ENCODE measurements around the gene PRR14L.

PRR14L gene

DNA sequence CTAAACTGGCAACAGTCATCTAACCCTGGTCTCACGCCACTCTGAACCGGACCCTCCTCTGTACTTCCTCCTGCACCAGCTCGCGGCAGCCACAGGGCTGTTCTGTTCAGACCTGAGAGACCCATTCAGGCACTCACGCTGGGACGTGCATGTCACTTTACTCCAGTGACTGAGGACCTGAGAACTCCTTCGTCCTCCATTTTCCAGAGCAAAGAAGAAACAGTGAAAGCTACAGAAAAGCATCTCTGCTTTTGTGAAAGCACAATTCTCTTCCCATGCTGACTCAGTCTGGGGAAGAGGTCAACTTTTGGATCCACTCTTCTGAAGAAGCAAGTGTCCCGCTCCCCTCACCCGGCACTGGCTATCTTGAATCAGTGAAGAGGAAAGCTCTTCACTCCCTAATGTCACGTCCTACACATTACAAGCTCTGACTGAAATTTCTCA lies 112.5 kb downstream of the PRR14L start:
- H3K4me1 Mint-ChIP-seq (ENCODE audit: low read depth in 2 of 2) = peaks cover 13 to 21% of the 10 kb centered on the region in 2 donors
- no peak overlapping the region for H3K4me3 Mint-ChIP-seq
- DNase-seq (no peak), ATAC-seq (replicated peaks) (no peak)
- H3K27ac Mint-ChIP-seq = peak overlapping the region; percentile 81 to 89
- H3K36me3 Mint-ChIP-seq (ENCODE audit: insufficient read depth) = peaks cover 27% of the 10 kb centered on the region
- no peaks in the 10 kb centered on the region for H3K27me3 Mint-ChIP-seq
- no peaks in the 10 kb centered on the region for H3K9me3 Mint-ChIP-seq

- Mint-ChIP-seq H3K9me3 (no peaks in the 10 kb centered on the region), H3K27me3 (no peaks in the 10 kb centered on the region), H3K36me3 (ENCODE audit: insufficient read depth) (peaks cover 21% of the 10 kb centered on the region), H3K27ac (peak overlapping the region in 1 of 2 donors; percentile 52), H3K4me1 (ENCODE audit: low read depth in 2 of 2) (peaks cover 8 to 21% of the 10 kb centered on the region in 2 donors), H3K4me3 (no peak overlapping the region)
- ATAC-seq (replicated peaks) (no peak), DNase-seq (no peak)
Measured at GRCh38 chr22:31635638-31636306, 114.2 kb downstream of the PRR14L start.

DNA sequence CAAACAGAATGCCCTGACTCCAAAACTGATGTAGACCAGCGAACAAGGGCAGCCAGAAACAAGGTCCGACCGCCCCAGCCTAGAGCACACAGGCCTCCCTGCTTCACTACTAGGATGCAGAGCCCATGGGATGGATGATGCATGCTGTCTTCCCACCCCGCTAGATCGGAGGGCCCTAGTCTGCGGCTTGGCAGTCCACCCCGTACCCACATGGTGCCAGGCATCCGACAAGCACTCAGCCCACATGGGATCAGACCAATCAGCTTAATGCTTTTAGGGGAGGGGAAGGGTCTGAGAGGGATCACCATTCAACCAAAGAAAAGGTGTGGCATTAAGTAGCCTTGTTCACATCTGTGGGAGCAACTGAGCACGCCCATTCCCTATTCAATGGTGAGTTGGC lies 118.5 kb downstream of the PRR14L start:
- peak overlapping the region; percentile 84 to 87 for H3K4me3 Mint-ChIP-seq
- H3K27ac Mint-ChIP-seq = peak overlapping the region; percentile 90 to 91
- DNase-seq (no peak), ATAC-seq (replicated peaks) (no peak)
- H3K4me1 Mint-ChIP-seq (ENCODE audit: low read depth in 2 of 2) = peaks cover 26 to 30% of the 10 kb centered on the region in 2 donors
- peaks cover 19% of the 10 kb centered on the region for H3K36me3 Mint-ChIP-seq (ENCODE audit: insufficient read depth)
- no peaks in the 10 kb centered on the region for H3K9me3 Mint-ChIP-seq
- H3K27me3 Mint-ChIP-seq = no peaks in the 10 kb centered on the region
